Measurements from ENCODE around the gene GARNL3.
A peak's percentile ranks its signal among the peaks of the same experiment; 100 is the strongest.

The GARNL3 gene

GRCh38 chr9:127406799-127407491, 142.4 kb downstream of the GARNL3 start:
- DNase-seq: no peak

- DNase-seq: no peak
Measured at GRCh38 chr9:127407492-127407843, 142.9 kb downstream of the GARNL3 start.

- DNase-seq: no peak
Measured at GRCh38 chr9:127411122-127411521, 146.5 kb downstream of the GARNL3 start.

GRCh38 chr9:127415141-127415540, 150.6 kb downstream of the GARNL3 start:
- no peak for DNase-seq

- no peak for DNase-seq
Measured at GRCh38 chr9:127415657-127416056, 151.1 kb downstream of the GARNL3 start.

- no peak for DNase-seq
Measured at GRCh38 chr9:127417131-127418036, 152.8 kb downstream of the GARNL3 start.

- DNase-seq: peak; percentile 36 to 39
Measured at GRCh38 chr9:127418037-127418471, 153.5 kb downstream of the GARNL3 start.

- no peak for DNase-seq
Measured at GRCh38 chr9:127419348-127419747, 154.8 kb downstream of the GARNL3 start.

GRCh38 chr9:127421057-127421456, 156.5 kb downstream of the GARNL3 start:
- no peak for DNase-seq

GRCh38 chr9:127422133-127422782, 157.7 kb downstream of the GARNL3 start:
- no peak for DNase-seq

- DNase-seq: no peak
Measured at GRCh38 chr9:127422787-127423186, 158.2 kb downstream of the GARNL3 start.

GRCh38 chr9:127423476-127423933, 158.9 kb downstream of the GARNL3 start:
- no peak for DNase-seq

GRCh38 chr9:127423934-127424675, 159.5 kb downstream of the GARNL3 start, which contains the start of gene ZNF79:
TSS of gene ZNF79 (plus strand) at chr9:127424382. CDS start at chr9:127424788, 406 bp downstream.
- DNase-seq: peak; percentile 83 to 86

GRCh38 chr9:127424676-127424999, 160.1 kb downstream of the GARNL3 start:
- DNase-seq: peak in 1 of 2 donors; percentile 32

- DNase-seq: peak in 1 of 2 donors; percentile 43
Measured at GRCh38 chr9:127426756-127427155, 162.2 kb downstream of the GARNL3 start.

GRCh38 chr9:127428348-127428747, 163.8 kb downstream of the GARNL3 start:
- DNase-seq: no peak

GRCh38 chr9:127430415-127430814, 165.8 kb downstream of the GARNL3 start:
- no peak for DNase-seq

GRCh38 chr9:127437497-127438264, 173.1 kb downstream of the GARNL3 start:
- no peak for DNase-seq

GRCh38 chr9:127438394-127438793, 173.8 kb downstream of the GARNL3 start:
- no peak for DNase-seq

All from activated CD4-positive, alpha-beta T cell treated with anti-CD3 and anti-CD28 coated beads for 4 hours (primary cell).